Body of pancreas (tissue), 4 donors: ENCODE measurements around the gene WNT5B.

Experiments
- POLR2A ChIP-seq, 3 donors: fragments of 450-650 bp; IDR thresholded peaks; one replicate each; pipeline ENCODE4 v1.6.1; 2016; ENCODE audit warnings: antibody characterized with exemption in 3 of 3, mild to moderate bottlenecking in 2 of 3
- TF ChIP-seq, protein P1 (sequence below), 7 experiments: fragments of 450-650 bp in 4 of 7; fragments of 200-600 bp in 3 of 7; sonication (generic) in 3 of 7; IDR thresholded peaks; one replicate each; pipeline ENCODE4 v1.5.1; 2016 to 2019; ENCODE audit warnings: antibody characterized with exemption in 7 of 7

DNA sequence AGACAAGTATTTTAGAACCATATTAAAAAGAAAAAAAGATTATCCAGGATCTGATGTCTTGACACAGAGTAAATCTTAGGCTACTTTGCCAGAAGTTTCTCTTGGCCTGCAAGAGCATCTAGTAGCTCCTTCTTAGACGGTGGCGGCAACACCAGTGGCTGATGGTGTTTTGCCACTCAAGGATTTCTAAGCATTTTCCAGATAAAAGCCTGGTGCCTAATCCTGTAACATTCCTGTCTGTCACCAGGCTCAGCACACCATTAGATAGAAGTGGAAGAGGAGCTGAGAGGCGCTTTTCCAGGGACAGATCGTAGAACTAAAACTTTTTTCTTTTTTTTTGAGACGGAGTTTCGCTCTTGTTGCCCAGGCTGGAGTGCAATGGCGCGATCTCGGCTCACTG is 14.0 kb downstream of the WNT5B start:
- TF ChIP-seq, protein P1, sequence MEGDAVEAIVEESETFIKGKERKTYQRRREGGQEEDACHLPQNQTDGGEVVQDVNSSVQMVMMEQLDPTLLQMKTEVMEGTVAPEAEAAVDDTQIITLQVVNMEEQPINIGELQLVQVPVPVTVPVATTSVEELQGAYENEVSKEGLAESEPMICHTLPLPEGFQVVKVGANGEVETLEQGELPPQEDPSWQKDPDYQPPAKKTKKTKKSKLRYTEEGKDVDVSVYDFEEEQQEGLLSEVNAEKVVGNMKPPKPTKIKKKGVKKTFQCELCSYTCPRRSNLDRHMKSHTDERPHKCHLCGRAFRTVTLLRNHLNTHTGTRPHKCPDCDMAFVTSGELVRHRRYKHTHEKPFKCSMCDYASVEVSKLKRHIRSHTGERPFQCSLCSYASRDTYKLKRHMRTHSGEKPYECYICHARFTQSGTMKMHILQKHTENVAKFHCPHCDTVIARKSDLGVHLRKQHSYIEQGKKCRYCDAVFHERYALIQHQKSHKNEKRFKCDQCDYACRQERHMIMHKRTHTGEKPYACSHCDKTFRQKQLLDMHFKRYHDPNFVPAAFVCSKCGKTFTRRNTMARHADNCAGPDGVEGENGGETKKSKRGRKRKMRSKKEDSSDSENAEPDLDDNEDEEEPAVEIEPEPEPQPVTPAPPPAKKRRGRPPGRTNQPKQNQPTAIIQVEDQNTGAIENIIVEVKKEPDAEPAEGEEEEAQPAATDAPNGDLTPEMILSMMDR (IDR thresholded peaks at IDR 0.05): no peak
- no peak for TF ChIP-seq POLR2A (IDR thresholded peaks at IDR 0.05)
